B cell (primary cell): ENCODE data around the gene ATP5ME. TPM values are rescaled to one million over a fixed set of nuclear protein-coding genes. Genes with fewer than 3 reads are reported as not detected.

Experiments used
- ATAC-seq: fragments of 200-7000 bp; cut with Tn5 transposase; one replicate; pipeline ENCODE4 v1.10.0; 2021; ENCODE audit warnings: low read depth, mild to moderate bottlenecking, moderate number of reproducible peaks, moderate library complexity
- CTCF ChIA-PET: fragments of 350-600 bp; sonication (Branson Sonifier 250); formaldehyde crosslinking; loops from one replicate; lab custom pipeline; 2021; ENCODE audit warnings: antibody characterized with exemption, inconsistent platforms; lab: Charles Lee
- POLR2A ChIA-PET: fragments of 350-600 bp; sonication (Branson Sonifier 250); formaldehyde crosslinking; loops from one replicate; lab custom pipeline; 2021; ENCODE audit warnings: antibody characterized with exemption; lab: Charles Lee
- DNase-seq: peaks from one replicate; pipeline ENCODE4 v3.0.0; 2013
- H2AFZ ChIP-seq: 2 replicates; pipeline ENCODE4 v1.6.1; 2012; ENCODE audit warnings: mild to moderate bottlenecking, low read depth, low read length; ENCODE audit not compliant: insufficient read depth, poor library complexity, severe bottlenecking
- H3K27ac ChIP-seq, 2 donors: 1 replicate in 1 of 2; 2 replicates in 1 of 2; pipeline ENCODE4 v1.5.1; 2012 to 2013; ENCODE audit warnings: low read length in 2 of 2, mild to moderate bottlenecking in 2 of 2, moderate library complexity in 1 of 2
- H3K27me3 ChIP-seq, 4 experiments: fragments of 200-600 bp in 1 of 4; sonication (generic) in 1 of 4; replicated peaks in 1 of 4; 1 replicate in 2 of 4; 2 replicates in 2 of 4; pipeline versions ENCODE4 v1.6.1 to v1.7.0; 2013 to 2016; ENCODE audit warnings: low read length in 3 of 4, mild to moderate bottlenecking in 2 of 4, mixed read lengths in 1 of 4, moderate library complexity in 1 of 4; ENCODE audit not compliant: insufficient read depth in 4 of 4, control insufficient read depth in 3 of 4; ENCODE audit errors: control extremely low read depth in 1 of 4
- H3K36me3 ChIP-seq, 2 experiments: replicated peaks in 1 of 2; 1 replicate in 1 of 2; 2 replicates in 1 of 2; pipeline versions ENCODE4 v1.6.1 to v1.7.1; 2013; ENCODE audit warnings: low read length in 1 of 2; ENCODE audit not compliant: insufficient read depth in 2 of 2, control insufficient read depth in 1 of 2; ENCODE audit errors: control extremely low read depth in 1 of 2, extremely low read depth in 1 of 2
- H3K4me1 ChIP-seq, 2 donors: fragments of 200-600 bp in 1 of 2; sonication (generic) in 1 of 2; 1 replicate in 1 of 2; 2 replicates in 1 of 2; pipeline versions ENCODE4 v1.5.1 to v1.6.1; 2013 to 2017; ENCODE audit warnings: low read length in 2 of 2; ENCODE audit not compliant: control insufficient read depth in 2 of 2, insufficient read depth in 2 of 2
- H3K4me2 ChIP-seq: replicated peaks from 2 replicates; pipeline ENCODE3; 2012; ENCODE audit warnings: mild to moderate bottlenecking, low read depth, low read length; ENCODE audit not compliant: poor library complexity, severe bottlenecking
- H3K4me3 ChIP-seq, 5 experiments: fragments of 200-600 bp in 1 of 5; sonication (generic) in 1 of 5; 1 replicate in 3 of 5; 2 replicates in 2 of 5; pipeline versions ENCODE4 v1.5.1 to v1.7.0; 2011 to 2016; ENCODE audit warnings: low read length in 4 of 5, mild to moderate bottlenecking in 4 of 5, low read depth in 2 of 5, control low read depth in 1 of 5, moderate library complexity in 1 of 5; ENCODE audit not compliant: insufficient read depth in 1 of 5; ENCODE audit errors: control extremely low read depth in 1 of 5, extremely low read depth in 1 of 5
- H3K79me2 ChIP-seq: fragments of 200-600 bp; sonication (generic); one replicate; pipeline ENCODE4 v1.6.0; 2016; ENCODE audit warnings: low read length; ENCODE audit not compliant: control insufficient read depth, insufficient read depth
- H3K9ac ChIP-seq: fragments of 200-600 bp; sonication (generic); 2 replicates; pipeline ENCODE4 v1.6.1; 2017; ENCODE audit warnings: mild to moderate bottlenecking, low read length, moderate library complexity
- H3K9me3 ChIP-seq, 3 donors: one replicate each; pipeline versions ENCODE4 v1.6.1 to v1.7.1; 2013; ENCODE audit warnings: low read length in 2 of 3; ENCODE audit not compliant: control insufficient read depth in 2 of 3, insufficient read depth in 1 of 3; ENCODE audit errors: control extremely low read depth in 1 of 3
- H4K20me1 ChIP-seq: 2 replicates; pipeline ENCODE4 v1.6.0; 2012; ENCODE audit warnings: mild to moderate bottlenecking, low read length; ENCODE audit not compliant: insufficient read depth, control insufficient read depth, poor library complexity, severe bottlenecking
- H3K27ac Mint-ChIP-seq: one replicate; pipeline ENCODE4 v1.8.0; 2021; ENCODE audit warnings: mixed read lengths
- H3K27me3 Mint-ChIP-seq: one replicate; pipeline ENCODE4 v1.8.0; 2021; ENCODE audit warnings: mixed read lengths
- H3K4me1 Mint-ChIP-seq: one replicate; pipeline ENCODE4 v1.8.0; 2021; ENCODE audit warnings: mixed read lengths
- H3K4me3 Mint-ChIP-seq: one replicate; pipeline ENCODE4 v1.8.0; 2021; ENCODE audit warnings: mixed read lengths
- H3K9me3 Mint-ChIP-seq: one replicate; pipeline ENCODE4 v1.8.0; 2022; ENCODE audit warnings: mixed read lengths; ENCODE audit not compliant: insufficient read depth
- EZH2 ChIP-seq: IDR thresholded peaks from 2 replicates; pipeline ENCODE4 v1.6.1; 2012; ENCODE audit warnings: borderline replicate concordance, low read depth, mild to moderate bottlenecking, moderate library complexity, low read length; ENCODE audit not compliant: insufficient read depth, poor library complexity, severe bottlenecking
- WGBS: methylation state at CpG from one replicate; pipeline ENCODE4 v1.1.5; 2013; ENCODE audit warnings: missing lambda C conversion rate; ENCODE audit not compliant: insufficient coverage; 5-methylcytosine and 5-hydroxymethylcytosine counted together
- intact Hi-C: fragments of 100-400 bp; cut with micrococcal nuclease; formaldehyde crosslinking; loops from one replicate; pipeline ENCODE4 v1.10.0; 2022
- polyA plus RNA-seq: library from polyadenylated mRNA; depleted of rRNA; stranded (reverse); fragments of >200 nt; gene quantifications from 2 replicates; pipeline ENCODE4 v1.2.3, GENCODE V29; 2012
- total RNA-seq, 2 donors: library from RNA; stranded (reverse); fragments of 120-200 nt in 1 of 2; gene quantifications; 1 replicate in 1 of 2; 2 replicates in 1 of 2; pipeline versions ENCODE4 v1.2.3 to v1.2.4, GENCODE V29; 2013 to 2022
- TF ChIP-seq, protein P1 (sequence below): fragments of 200-600 bp; IDR thresholded peaks from one replicate; pipeline ENCODE4 v1.8.0; 2022; ENCODE audit warnings: antibody characterized with exemption, mild to moderate bottlenecking

The ATP5ME gene
- total and polyA plus RNA-seq, 2 donors (not counting 1 experiment from before 2014, with no cell fraction given): 129 to 153 TPM

- peak overlapping the region; percentile 64 for H3K4me3 Mint-ChIP-seq
- ATAC-seq (no peak), DNase-seq (no peak)
- WGBS: 97% methylated on average over 11 of the region's 11 CpGs
- ChIA-PET CTCF (interaction anchor here (0.5 to 0.8 kb wide), 2 partner anchors 34 to 410 kb away, joined by 3 read pairs; no protein-coding TSS in a partner anchor), POLR2A (no interaction called here)
- H3K4me1 Mint-ChIP-seq: peaks cover 31% of the 10 kb centered on the region
- H3K4me3 ChIP-seq: no peak overlapping the region
- peaks cover 17 to 30% of the 10 kb centered on the region in 2 donors for H3K4me1 ChIP-seq
- no peaks in the 10 kb centered on the region for H3K9me3 Mint-ChIP-seq
- H3K27me3 ChIP-seq: no peaks in the 10 kb centered on the region
- no peaks in the 10 kb centered on the region for H3K9me3 ChIP-seq
- H4K20me1 ChIP-seq: peaks cover 48% of the 10 kb centered on the region
- no peaks in the 10 kb centered on the region for H3K27me3 Mint-ChIP-seq
- no peak overlapping the region for H3K27ac ChIP-seq
- H3K79me2 ChIP-seq: peaks cover 80% of the 10 kb centered on the region
- intact Hi-C loops: loop anchor here (10.0 kb wide), 1 partner anchor 227 kb away; the partner anchor contains the start of genes GAK and TMEM175
- peak overlapping the region; percentile 16 for H3K4me2 ChIP-seq
- no peak overlapping the region for H3K27ac Mint-ChIP-seq
- H2AFZ ChIP-seq: no peak overlapping the region
- no peak overlapping the region for H3K9ac ChIP-seq
- TF ChIP-seq EZH2: no peak
- TF ChIP-seq, protein P1, sequence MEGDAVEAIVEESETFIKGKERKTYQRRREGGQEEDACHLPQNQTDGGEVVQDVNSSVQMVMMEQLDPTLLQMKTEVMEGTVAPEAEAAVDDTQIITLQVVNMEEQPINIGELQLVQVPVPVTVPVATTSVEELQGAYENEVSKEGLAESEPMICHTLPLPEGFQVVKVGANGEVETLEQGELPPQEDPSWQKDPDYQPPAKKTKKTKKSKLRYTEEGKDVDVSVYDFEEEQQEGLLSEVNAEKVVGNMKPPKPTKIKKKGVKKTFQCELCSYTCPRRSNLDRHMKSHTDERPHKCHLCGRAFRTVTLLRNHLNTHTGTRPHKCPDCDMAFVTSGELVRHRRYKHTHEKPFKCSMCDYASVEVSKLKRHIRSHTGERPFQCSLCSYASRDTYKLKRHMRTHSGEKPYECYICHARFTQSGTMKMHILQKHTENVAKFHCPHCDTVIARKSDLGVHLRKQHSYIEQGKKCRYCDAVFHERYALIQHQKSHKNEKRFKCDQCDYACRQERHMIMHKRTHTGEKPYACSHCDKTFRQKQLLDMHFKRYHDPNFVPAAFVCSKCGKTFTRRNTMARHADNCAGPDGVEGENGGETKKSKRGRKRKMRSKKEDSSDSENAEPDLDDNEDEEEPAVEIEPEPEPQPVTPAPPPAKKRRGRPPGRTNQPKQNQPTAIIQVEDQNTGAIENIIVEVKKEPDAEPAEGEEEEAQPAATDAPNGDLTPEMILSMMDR: no peak
- peaks cover 0 to 4% of the 10 kb centered on the region in 2 experiments for H3K36me3 ChIP-seq
Observed at GRCh38 chr4:707929-708630, 34.0 kb upstream of the ATP5ME start.
